Endothelial cell of coronary artery (primary cell): ENCODE results near the gene HADHA. TPM values are rescaled to one million over a fixed set of nuclear protein-coding genes. Genes with fewer than 3 reads are reported as not detected.

Source experiments
- total RNA-seq: library from RNA; depleted of rRNA; stranded (reverse); fragments of >200 nt; gene quantifications from 2 replicates; pipeline ENCODE4 v1.2.3, GENCODE V29; 2014

HADHA gene
- total RNA-seq: 153 and 187 TPM in 2 replicates

DNA sequence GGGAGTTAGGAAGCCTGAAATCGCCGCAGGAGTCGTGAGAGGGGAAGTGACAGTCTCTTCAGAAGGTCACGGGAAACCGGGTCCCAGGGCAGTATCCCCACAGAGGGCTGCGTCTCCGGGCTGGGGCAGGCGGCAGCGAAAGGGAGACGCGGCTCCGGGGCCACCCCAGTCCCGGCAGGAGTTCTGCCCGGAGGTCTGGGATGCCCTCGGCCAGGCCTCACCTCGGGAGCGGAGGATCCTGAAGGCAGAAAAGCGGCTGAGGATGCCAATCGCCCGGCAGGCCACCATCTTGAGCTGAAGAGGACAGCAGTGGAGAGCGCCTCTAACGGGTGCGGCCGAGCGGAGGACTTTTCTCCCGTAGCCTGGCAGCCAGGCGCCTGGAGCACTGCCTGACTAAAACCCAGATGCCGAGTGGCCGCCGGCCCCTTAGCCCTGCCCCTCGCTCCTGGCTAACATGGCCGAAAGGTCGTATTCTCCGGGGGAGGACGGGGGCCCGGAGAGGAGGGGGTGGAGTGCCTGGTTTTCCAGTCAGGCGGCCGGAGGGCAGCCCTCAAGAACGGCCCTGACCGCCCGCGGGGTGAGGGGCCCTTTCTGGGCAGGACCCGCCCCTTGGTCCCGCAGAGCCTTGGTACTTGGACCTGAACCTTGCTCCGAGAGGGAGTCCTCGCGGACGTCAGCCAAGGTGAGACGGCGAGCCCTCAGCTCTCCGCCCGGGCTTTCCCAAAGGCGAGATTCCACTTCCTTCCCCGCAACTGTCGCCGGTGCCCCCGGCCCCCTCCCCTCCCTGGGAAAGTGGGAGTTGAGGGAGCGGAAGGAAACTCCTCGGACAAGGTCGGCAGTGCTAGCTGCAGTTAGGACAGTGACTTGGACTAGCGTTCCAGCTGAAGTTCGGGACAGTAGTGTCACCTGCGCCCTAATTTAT lies at the start of gene HADHA, which contains the start of gene HADHB:
HADHA (minus strand) TSS at position 324 of the 922 bp plus-strand sequence; CDS start at position 288, 36 bp downstream.
HADHB (plus strand) TSS at position 631 of the 922 bp plus-strand sequence. CDS start 9,316 bp downstream, outside the sequence.

DNA sequence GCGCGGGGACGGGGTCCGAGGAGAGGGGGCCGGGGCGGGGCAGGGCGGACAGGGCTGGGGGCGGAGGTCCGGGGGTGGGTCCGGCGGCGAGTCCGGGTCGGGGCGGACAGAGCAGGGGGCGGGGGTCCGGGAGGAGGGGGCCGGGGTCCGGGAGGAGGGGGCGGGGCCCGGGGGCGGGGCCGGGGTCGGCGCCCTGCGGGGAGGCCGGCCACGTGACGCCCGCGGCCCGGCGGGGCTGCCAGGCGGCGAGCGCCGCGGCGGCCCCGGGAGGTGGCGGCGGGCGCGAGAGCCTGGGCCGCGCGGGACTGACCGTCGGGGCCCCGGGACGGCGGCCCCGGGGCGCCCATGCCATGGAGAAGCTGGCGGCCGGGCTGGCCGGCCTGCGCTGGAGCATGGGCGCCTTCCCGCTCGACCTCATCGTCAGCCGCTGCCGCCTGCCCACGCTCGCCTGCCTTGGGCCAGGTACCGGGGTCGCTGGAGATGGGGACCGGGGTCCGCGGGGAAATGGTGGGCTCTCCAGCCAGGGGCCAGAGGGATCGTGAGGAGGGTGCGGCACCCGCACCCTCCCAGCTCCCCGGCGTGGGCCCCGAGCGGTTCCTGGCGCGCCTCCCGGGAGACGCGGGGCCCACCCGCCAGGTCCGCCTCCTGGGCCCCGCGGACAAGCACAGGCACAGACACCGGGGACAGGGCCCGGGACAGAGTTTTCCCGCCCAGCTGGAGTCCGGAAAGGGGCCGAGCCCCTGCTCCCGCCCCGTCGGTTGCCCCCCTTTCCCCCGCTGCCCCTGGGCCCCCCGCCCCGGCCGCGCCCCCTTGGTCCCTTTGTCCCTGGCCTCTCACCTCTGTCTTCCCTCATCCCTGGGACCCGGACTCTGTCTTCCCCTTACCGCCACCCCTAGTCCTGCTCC lies 71.3 kb downstream of the HADHA start, which contains the start of gene GAREM2:
GAREM2 (plus strand) TSS at position 218 of the 905 bp plus-strand sequence; CDS start at position 351, 133 bp downstream.

Other genes with a start within 250 kb of the HADHA start
- gene RAB10, start 210.5 kb downstream of the HADHA start, total RNA-seq: 112 and 141 TPM in 2 replicates
- 0.63 and 1.0 TPM in 2 replicates for gene GAREM2, start 71.5 kb downstream of the HADHA start, total RNA-seq
- 91.4 and 118 TPM in 2 replicates for gene HADHB, start 307 bp upstream of the HADHA start, total RNA-seq
- gene SELENOI, start 101.5 kb upstream of the HADHA start, total RNA-seq: 13.5 and 14.0 TPM in 2 replicates
- under 0.01 TPM in 1 of 2 replicates, not detected in the other for gene ADGRF3, start 102.2 kb upstream of the HADHA start, total RNA-seq
- gene DRC1, start 157.3 kb upstream of the HADHA start, total RNA-seq: 0.27 TPM in 1 of 2 replicates, not detected in the other
- 0.09 TPM in 2 replicates for gene OTOF, start 233.5 kb upstream of the HADHA start, total RNA-seq